Esophagus (tissue), 2 donors: ENCODE measurements around the gene FXYD2. TPM values are rescaled to one million over a fixed set of nuclear protein-coding genes. Genes with fewer than 3 reads are reported as not detected.

Source experiments
- H3K27ac ChIP-seq, 2 donors: one replicate each; pipeline ENCODE4 v1.5.1; 2013; ENCODE audit warnings: low read depth in 2 of 2, mild to moderate bottlenecking in 2 of 2, inconsistent platforms in 1 of 2, low read length in 1 of 2, moderate library complexity in 1 of 2
- H3K27me3 ChIP-seq, 2 donors: one replicate each; pipeline ENCODE4 v1.6.1; 2013; ENCODE audit warnings: low read length in 2 of 2, control low read depth in 1 of 2, mild to moderate bottlenecking in 1 of 2; ENCODE audit not compliant: insufficient read depth in 2 of 2, control insufficient read depth in 1 of 2
- H3K36me3 ChIP-seq, 2 donors: one replicate each; pipeline ENCODE4 v1.6.1; 2013; ENCODE audit warnings: low read length in 1 of 2; ENCODE audit not compliant: control insufficient read depth in 2 of 2, insufficient read depth in 2 of 2
- H3K4me1 ChIP-seq, 2 donors: one replicate each; pipeline ENCODE4 v1.6.1; 2013; ENCODE audit warnings: low read length in 1 of 2; ENCODE audit not compliant: control insufficient read depth in 2 of 2, insufficient read depth in 2 of 2
- H3K4me3 ChIP-seq, 2 donors: one replicate each; pipeline ENCODE4 v1.5.1; 2013; ENCODE audit warnings: low read length in 2 of 2, mild to moderate bottlenecking in 2 of 2, low read depth in 1 of 2, moderate library complexity in 1 of 2
- H3K9me3 ChIP-seq, 2 donors: one replicate each; pipeline ENCODE4 v1.6.1; 2013; ENCODE audit warnings: mild to moderate bottlenecking in 2 of 2, low read depth in 1 of 2, low read length in 1 of 2, moderate library complexity in 1 of 2; ENCODE audit not compliant: control insufficient read depth in 2 of 2, insufficient read depth in 1 of 2
- WGBS, 2 donors: extraction: QIAGEN DNeasy Blood & Tissue Kit; methylation state at CpG; one replicate each; pipeline ENCODE4 v1.1.7; 2013; 5-methylcytosine and 5-hydroxymethylcytosine counted together
- polyA plus RNA-seq, 2 donors: library from polyadenylated mRNA; stranded (reverse); fragments of 200-250 nt; gene quantifications; one replicate each; pipeline ENCODE4 v1.2.3, GENCODE V29; 2013
- donor health status: healthy with polysubstance abuse.
- donor health status: Bipolar disorder and iron deficiency.

FXYD2 gene
- polyA plus RNA-seq, 2 donors, result 0.75 to 1.0 TPM

DNA sequence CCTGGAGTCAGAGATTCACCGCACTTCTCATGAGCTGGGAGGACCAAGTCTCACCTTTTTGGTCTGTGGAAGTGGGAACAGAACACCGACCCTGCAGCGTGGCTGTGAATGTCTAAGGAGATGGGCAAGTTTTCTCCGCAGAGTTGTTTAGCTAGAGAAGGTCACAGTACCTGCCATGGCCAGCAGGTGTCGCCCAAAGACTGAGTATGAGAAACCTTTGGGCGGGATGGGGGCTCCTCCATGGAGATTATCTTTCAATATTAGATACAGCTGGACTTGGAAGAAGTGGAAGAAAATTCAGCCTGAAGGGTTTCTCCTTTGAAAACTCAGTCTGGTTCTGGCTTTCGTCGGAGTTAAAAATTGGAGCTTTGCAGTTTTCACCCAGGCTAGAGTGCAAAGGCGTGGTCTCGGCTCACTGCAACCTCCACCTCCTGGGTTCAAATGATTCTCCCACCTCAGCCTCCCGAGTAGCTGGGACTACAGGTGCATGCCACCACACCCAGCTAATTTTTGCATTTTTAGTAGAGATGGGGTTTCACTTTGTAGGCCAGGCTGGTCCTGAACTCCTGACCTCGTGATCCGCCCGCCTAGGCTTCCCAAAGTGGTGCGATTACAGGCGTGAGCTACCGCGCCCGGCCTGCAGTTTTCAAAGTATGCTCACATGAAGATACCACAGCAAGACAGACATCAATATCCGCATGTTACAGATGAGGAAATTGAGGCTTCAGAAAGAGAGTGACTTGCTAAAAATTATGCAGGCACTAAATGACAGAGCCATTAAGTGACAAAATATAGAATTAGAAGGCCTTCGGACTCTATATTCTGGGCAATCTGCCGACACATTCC is 16.8 kb downstream of the FXYD2 start:
- Histone ChIP-seq H3K4me3 (no peak overlapping the region), H3K27me3 (no peaks in the 10 kb centered on the region), H3K36me3 (no peaks in the 10 kb centered on the region), H3K4me1 (peaks cover 0 to 5% of the 10 kb centered on the region in 2 donors), H3K27ac (no peak overlapping the region), H3K9me3 (no peaks in the 10 kb centered on the region)
- 52 to 54% methylated on average over 22 of the region's 22 CpGs for WGBS, 2 donors

DNA sequence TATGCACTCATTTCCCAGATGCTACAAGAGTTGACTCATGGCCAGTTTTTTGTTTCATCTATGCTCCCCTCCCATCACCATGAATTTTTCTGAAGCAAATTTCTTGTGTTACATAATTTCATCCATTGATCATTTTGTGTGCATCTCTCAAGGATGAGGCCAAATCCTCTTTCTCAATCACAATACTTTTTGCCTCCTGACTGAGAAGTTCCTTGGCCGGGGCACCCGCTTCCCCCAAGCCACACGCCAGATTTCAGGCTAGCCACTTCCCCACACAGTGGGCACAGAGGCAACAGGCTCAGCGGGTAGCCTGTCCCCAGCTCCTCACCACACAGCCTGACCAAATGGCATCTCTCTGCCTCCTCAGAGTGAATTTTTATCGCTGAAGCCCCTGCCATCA is 17.7 kb downstream of the FXYD2 start:
- WGBS, 2 donors, result 79 to 80% methylated on average over 5 of the region's 5 CpGs
- no peaks in the 10 kb centered on the region for H3K36me3 ChIP-seq

DNA sequence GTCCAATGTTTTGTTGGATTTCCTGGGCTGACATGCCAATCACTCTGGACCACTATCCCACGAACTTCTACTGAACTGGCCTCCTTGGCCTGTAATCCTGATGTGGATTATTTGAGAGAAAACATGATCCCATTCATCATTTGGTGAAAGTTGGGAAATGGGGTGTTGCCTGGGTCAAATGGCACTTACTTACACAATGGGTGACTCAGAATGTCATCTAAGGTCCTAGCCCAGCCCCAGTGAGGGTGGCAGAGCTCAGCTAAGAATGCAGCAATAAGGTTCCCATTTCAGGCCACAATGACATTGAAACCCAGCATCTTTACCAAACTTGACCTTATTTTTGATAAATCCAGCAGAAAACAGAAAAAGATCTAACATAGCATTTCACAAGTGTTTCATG is 19.5 kb downstream of the FXYD2 start:
- H3K4me3 ChIP-seq, result no peak overlapping the region
- no peaks in the 10 kb centered on the region for H3K27me3 ChIP-seq
- WGBS, 2 donors, result 26 to 42% methylated on average over 1 of the region's 1 CpG
- no peaks in the 10 kb centered on the region for H3K36me3 ChIP-seq
- H3K4me1 ChIP-seq, result peaks cover 0 to 5% of the 10 kb centered on the region in 2 donors
- H3K9me3 ChIP-seq, result no peaks in the 10 kb centered on the region
- no peak overlapping the region for H3K27ac ChIP-seq

More for the DNA sequence above, 17.7 kb downstream of the FXYD2 start:
- H3K27ac ChIP-seq, result no peak overlapping the region
- H3K27me3 ChIP-seq, result no peaks in the 10 kb centered on the region
- H3K4me1 ChIP-seq, result peaks cover 0 to 5% of the 10 kb centered on the region in 2 donors
- H3K4me3 ChIP-seq, result no peak overlapping the region
- H3K9me3 ChIP-seq, result no peaks in the 10 kb centered on the region

DNA sequence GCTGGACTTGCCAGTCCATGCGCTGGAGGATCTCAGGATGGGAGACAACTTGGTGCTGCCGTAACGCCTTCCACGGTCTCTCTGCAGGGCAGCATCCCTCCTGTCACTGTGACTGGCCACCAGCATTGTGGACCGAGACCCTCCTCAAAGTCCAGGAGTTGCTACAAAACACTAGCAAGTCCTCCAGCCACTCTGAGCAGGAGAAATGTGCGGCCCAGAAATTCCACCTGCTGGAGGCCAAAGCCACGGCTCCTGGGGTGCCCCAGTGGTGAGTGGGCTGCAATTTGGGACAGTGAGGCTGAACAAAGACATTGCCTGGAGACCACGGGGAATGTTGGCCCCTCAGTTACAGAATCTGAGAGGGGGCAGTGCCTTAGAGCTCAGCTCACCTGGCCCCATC is 20.6 kb downstream of the FXYD2 start:
- no peaks in the 10 kb centered on the region for H3K36me3 ChIP-seq
- peaks cover 0 to 2% of the 10 kb centered on the region in 2 donors for H3K4me1 ChIP-seq
- peaks cover 0 to 2% of the 10 kb centered on the region in 2 donors for H3K27me3 ChIP-seq
- no peak overlapping the region for H3K4me3 ChIP-seq
- no peaks in the 10 kb centered on the region for H3K9me3 ChIP-seq
- no peak overlapping the region for H3K27ac ChIP-seq
- 91 to 95% methylated on average over 8 of the region's 8 CpGs for WGBS, 2 donors

DNA sequence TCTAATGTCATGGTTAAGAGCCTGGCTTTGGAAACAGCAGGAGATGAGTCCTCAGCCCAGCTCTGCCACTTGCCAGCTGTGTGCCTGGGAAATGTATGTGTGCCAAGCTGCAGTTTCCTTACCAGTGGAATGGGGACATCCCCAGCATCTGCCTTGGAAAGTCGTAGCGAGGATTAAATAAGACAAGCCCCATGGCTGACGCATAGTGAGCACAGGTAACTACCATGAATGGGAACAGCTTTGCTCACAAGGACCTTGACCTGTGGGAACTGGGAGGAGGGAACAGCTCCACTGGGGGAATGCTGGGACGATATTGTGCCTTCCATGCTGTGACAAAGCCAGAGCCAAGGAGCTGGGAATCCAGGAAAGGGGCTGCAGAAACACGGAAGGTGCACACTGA is 24.9 kb downstream of the FXYD2 start:
- H3K4me1 ChIP-seq, result peaks cover 3 to 11% of the 10 kb centered on the region in 2 donors
- WGBS, 2 donors, result 57 to 63% methylated on average over 5 of the region's 5 CpGs
- H3K27ac ChIP-seq, result no peak overlapping the region
- no peak overlapping the region for H3K4me3 ChIP-seq
- H3K36me3 ChIP-seq, result no peaks in the 10 kb centered on the region
- H3K9me3 ChIP-seq, result no peaks in the 10 kb centered on the region
- H3K27me3 ChIP-seq, result peaks cover 4 to 11% of the 10 kb centered on the region in 2 donors

DNA sequence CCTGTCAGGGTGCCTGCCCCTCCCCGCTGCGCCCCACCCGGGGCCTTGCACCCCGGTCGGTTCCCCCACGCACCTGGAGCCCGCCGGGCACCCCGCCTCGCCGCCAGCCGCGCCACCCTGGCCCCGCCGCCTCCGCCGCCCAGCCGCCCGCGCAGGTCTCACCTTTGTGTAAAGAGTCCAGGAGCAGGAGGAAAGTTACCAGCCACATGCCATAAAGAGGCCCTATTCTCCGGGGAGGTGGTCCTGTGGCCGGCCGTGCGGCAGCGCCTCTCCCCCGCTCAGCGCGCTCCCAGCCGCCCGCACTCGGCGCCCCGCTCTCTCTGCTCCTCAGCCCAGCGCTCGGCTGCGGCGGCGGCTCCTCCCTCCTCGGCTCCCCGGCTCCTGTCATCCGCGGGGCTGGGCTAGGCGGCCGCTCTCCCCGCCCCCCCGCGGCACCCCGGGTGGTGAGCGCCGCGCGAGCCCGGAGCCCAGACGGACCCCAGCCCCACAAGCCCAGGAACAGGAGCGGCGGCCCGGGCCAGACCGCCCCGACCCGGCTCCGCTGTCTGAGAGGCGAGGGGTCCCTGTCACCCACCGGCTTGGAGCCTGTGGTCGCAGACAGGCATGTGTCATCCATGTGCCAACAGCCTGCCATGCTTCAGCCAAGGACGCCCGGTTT is 27.5 kb downstream of the FXYD2 start, which contains the start of gene DSCAML1:
DSCAML1 (minus strand) TSS at position 345 of the 658 bp plus-strand sequence; CDS start at position 208, 137 bp downstream.
- H3K36me3 ChIP-seq, result no peaks in the 10 kb centered on the region
- H3K4me3 ChIP-seq, result peak within 1 kb of the TSS; percentile 9 to 36
- H3K27me3 ChIP-seq, result peaks cover 10 to 13% of the 10 kb centered on the region in 2 donors
- H3K9me3 ChIP-seq, result no peaks in the 10 kb centered on the region
- peaks cover 3 to 9% of the 10 kb centered on the region in 2 donors for H3K4me1 ChIP-seq
- 1 to 4% methylated on average over 41 to 66 of the region's 66 CpGs for WGBS, 2 donors
- no peak within 1 kb of the TSS for H3K27ac ChIP-seq

DNA sequence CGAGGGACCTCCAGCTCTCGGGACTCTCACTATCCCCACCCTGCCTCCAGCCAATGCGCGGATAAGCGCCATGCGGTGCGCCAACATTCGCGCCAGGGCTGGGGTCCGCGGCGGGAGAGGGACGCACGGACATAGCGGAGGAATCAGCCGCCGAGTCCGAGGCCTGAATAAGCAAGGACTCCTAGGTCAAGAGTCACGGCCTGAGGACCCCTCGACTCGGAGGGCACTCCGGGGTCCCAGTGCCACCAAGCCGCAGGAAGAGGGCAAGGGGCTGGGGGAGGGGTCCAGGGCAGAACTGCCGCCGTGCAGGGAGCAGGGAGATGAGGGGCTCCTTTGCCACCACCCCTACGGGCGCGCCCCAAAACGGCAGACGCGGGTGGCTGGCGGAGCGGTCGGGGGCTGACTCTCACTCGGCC is 28.1 kb downstream of the FXYD2 start:
- H3K4me3 ChIP-seq, result peak overlapping the region; percentile 9 to 36
- no peaks in the 10 kb centered on the region for H3K36me3 ChIP-seq
- peaks cover 12 to 13% of the 10 kb centered on the region in 2 donors for H3K27me3 ChIP-seq
- H3K4me1 ChIP-seq, result peaks cover 3 to 9% of the 10 kb centered on the region in 2 donors
- WGBS, 2 donors, result 2 to 7% methylated on average over 27 to 35 of the region's 35 CpGs
- no peak overlapping the region for H3K27ac ChIP-seq
- H3K9me3 ChIP-seq, result no peaks in the 10 kb centered on the region

DNA sequence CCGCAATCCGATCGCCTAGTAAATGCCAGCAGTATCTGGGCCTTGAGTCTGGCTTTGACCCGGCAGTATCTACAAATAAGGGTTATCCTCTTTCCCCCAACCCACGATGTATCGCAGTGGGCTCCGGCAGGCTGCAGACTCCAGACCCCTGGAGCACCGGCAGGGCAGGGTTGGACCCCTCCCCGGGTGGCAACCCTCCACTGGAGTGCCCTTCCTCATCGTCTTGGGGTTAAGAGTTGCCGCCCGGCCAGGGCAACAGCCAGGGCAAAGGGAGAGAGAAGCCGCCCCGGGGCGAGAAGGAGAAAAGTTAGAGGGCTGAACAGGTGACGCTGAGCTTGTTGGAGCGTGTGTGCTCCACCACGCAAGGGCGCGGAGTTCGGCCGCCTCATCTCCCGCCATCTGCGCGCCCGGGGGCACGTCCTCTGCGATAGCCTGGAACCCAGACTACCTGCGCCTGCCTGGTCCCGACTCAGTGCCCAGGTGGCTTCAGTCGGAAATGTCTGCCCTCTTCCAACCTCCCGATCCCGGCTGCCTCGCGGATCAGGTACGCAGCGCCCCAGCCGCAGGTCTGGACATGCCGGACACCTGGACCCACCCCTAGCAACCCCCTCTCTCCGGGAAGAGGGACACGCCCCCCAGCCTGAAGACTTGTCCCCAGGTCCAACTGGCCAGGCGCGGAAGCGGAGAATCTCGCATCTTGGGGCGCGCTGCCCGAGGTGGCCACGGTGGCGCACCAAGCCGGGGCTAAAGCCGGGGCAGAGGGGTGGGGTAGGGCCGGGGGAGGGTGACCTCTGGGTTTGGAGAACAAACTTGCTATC is 28.7 kb downstream of the FXYD2 start:
- 5 to 7% methylated on average over 50 to 53 of the region's 53 CpGs for WGBS, 2 donors
- no peaks in the 10 kb centered on the region for H3K36me3 ChIP-seq
- peaks cover 13 to 14% of the 10 kb centered on the region in 2 donors for H3K27me3 ChIP-seq
- H3K4me1 ChIP-seq, result peaks cover 3 to 9% of the 10 kb centered on the region in 2 donors
- no peak overlapping the region for H3K27ac ChIP-seq
- H3K9me3 ChIP-seq, result no peaks in the 10 kb centered on the region
- H3K4me3 ChIP-seq, result peak overlapping the region in 1 of 2 donors; percentile 36
